Calu3 (cell line): Measurements from ENCODE around the gene CAPNS1. TPM values are rescaled to one million over a fixed set of nuclear protein-coding genes. Genes with fewer than 3 reads are reported as not detected.
"Not testable (repeated sequence)": the region's sequence is repeated elsewhere in the genome, so short reads cannot be mapped to it uniquely, and the experiment has no call there.

Source experiments
- BruUV-seq: library from RNA; stranded (reverse); fragments of 400-500 nt; replicated peaks from 2 replicates; lab custom pipeline; 2021; lab: Mats Ljungman, UMichigan
- CTCF ChIA-PET: fragments of 300-600 bp; sonication (Branson Sonifier 250); formaldehyde crosslinking; loops from one replicate; lab custom pipeline; 2022; ENCODE audit warnings: antibody characterized with exemption; lab: Charles Lee
- DNase-seq: peaks from one replicate; pipeline ENCODE4 v3.0.0; 2022
- H3K27ac Mint-ChIP-seq: one replicate; pipeline ENCODE4 v1.8.0; 2022; ENCODE audit warnings: mixed read lengths; ENCODE audit not compliant: unreplicated experiment
- H3K27me3 Mint-ChIP-seq: one replicate; pipeline ENCODE4 v1.8.0; 2022; ENCODE audit warnings: mixed read lengths; ENCODE audit not compliant: unreplicated experiment
- H3K36me3 Mint-ChIP-seq: one replicate; pipeline ENCODE4 v1.8.0; 2022; ENCODE audit warnings: mild to moderate bottlenecking, moderate library complexity, mixed read lengths; ENCODE audit not compliant: insufficient read depth, unreplicated experiment
- H3K4me1 Mint-ChIP-seq: one replicate; pipeline ENCODE4 v1.8.0; 2022; ENCODE audit warnings: mild to moderate bottlenecking, low read depth, mixed read lengths; ENCODE audit not compliant: unreplicated experiment
- H3K4me3 Mint-ChIP-seq: one replicate; pipeline ENCODE4 v1.8.0; 2022; ENCODE audit warnings: mild to moderate bottlenecking, low read depth, moderate library complexity, mixed read lengths; ENCODE audit not compliant: unreplicated experiment
- H3K9me3 Mint-ChIP-seq: one replicate; pipeline ENCODE4 v1.8.0; 2022; ENCODE audit warnings: low read depth, mixed read lengths; ENCODE audit not compliant: unreplicated experiment
- CTCF ChIP-seq: fragments of 200-600 bp; IDR thresholded peaks from one replicate; pipeline ENCODE4 v1.8.0; 2022; ENCODE audit warnings: antibody characterized with exemption; ENCODE audit not compliant: unreplicated experiment
- intact Hi-C: fragments of 100-400 bp; cut with micrococcal nuclease; formaldehyde crosslinking; loops from one replicate; pipeline ENCODE4 v1.10.0; 2022; ENCODE audit not compliant: unreplicated experiment
- total RNA-seq: library from RNA; stranded (reverse); gene quantifications from 2 replicates; pipeline ENCODE4 v1.2.3, GENCODE V29; 2022

Gene CAPNS1
- total RNA-seq, 1 experiment from 2014 or later: 894 TPM

DNA sequence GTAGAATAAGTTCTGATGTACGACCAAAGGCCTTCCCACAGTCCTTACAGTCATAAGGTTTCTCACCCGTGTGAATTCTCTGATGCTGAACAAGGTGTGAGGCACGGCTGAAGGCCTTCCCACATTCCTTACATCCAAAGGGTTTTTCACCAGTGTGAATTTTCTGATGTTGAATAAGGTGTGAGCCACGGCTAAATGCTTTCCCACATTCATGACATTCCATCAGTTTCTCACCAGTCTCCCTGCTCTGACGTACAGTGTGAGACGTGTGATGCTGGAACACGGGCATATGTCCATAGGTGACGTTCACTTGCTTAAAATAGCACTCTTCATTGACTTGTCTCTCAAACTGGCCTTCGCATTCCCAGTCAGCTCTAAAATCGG, 43.4 kb downstream of the CAPNS1 start:
- CTCF ChIA-PET: interaction anchor here (0.5 kb wide), 1 partner anchor 387 kb away, joined by 3 read pairs; no protein-coding TSS in a partner anchor
- intact Hi-C loops: no loop called here
- Mint-ChIP-seq H3K4me1 (no peaks in the 10 kb centered on the region), H3K27ac (no peak overlapping the region), H3K9me3 (peaks cover 3% of the 10 kb centered on the region), H3K27me3 (no peaks in the 10 kb centered on the region), H3K36me3 (no peaks in the 10 kb centered on the region), H3K4me3 (no peak overlapping the region)
- no peak for DNase-seq
- BruUV-seq: no TSS peak
- TF ChIP-seq CTCF: no peak

GRCh38 chr19:36186722-36187121, 46.9 kb downstream of the CAPNS1 start:
- intact Hi-C loops, CTCF ChIA-PET, H3K9me3 Mint-ChIP-seq, H3K4me3 Mint-ChIP-seq, H3K4me1 Mint-ChIP-seq, DNase-seq, H3K36me3 Mint-ChIP-seq, BruUV-seq, H3K27ac Mint-ChIP-seq, H3K27me3 Mint-ChIP-seq: not testable (repeated sequence)

DNA sequence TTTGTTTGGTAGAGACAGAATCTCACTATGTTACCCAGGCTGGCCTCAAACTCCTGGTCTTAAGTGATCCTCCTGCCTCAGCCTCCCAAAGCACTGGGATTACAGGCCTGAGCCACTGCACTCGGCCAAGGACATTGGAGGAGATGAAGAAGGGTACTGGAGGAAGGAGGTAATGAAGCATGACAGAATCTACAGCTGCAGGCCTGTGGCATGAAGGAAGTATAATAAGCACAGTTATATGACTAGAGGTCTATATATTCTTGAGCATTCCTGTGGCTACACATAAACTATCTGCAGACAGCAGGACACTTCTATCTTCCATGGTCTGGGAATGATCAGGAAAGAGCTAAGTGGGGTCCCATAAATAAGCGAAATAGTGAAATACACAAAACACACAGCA, 56.4 kb downstream of the CAPNS1 start:
- Mint-ChIP-seq H3K36me3 (peaks cover 10% of the 10 kb centered on the region), H3K4me3 (no peak overlapping the region), H3K27ac (no peak overlapping the region), H3K9me3 (no peaks in the 10 kb centered on the region), H3K4me1 (no peaks in the 10 kb centered on the region), H3K27me3 (no peaks in the 10 kb centered on the region)
- no peak for TF ChIP-seq CTCF
- DNase-seq: no peak
- intact Hi-C loops: no loop called here
- CTCF ChIA-PET: no interaction called here
- no TSS peak for BruUV-seq

DNA sequence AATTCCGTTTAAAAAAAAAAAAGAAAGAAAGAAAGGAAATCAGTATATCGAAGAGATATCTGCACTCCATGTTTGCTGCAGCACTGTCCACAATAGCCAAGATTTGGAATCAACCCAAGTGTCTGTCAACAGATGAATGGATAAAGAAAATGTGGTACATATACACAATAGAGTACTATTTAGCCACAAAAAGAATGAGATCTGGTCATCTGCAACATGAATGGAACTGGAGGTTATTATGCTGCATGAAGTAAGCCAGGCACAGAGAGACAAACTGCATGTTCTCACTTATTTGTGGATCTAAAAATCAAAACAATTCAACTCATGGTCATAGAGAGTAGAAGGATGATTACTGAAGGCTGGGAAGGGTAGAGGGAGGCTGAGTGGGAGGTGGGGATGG, 58.3 kb downstream of the CAPNS1 start:
- Mint-ChIP-seq H3K27me3 (no peaks in the 10 kb centered on the region), H3K36me3 (no peaks in the 10 kb centered on the region), H3K4me1 (no peaks in the 10 kb centered on the region), H3K9me3 (no peaks in the 10 kb centered on the region), H3K4me3 (no peak overlapping the region), H3K27ac (no peak overlapping the region)
- DNase-seq: no peak
- CTCF ChIA-PET: no interaction called here
- BruUV-seq: no TSS peak
- intact Hi-C loops: no loop called here
- no peak for TF ChIP-seq CTCF

Other genes with a start within 250 kb of the CAPNS1 start
- 14.9 and 15.6 TPM in 2 replicates for gene NFKBID, start 239.5 kb upstream of the CAPNS1 start, total RNA-seq
- gene HCST, start 237.5 kb upstream of the CAPNS1 start, total RNA-seq: not detected in 2 replicates
- not detected in 2 replicates for gene TYROBP, start 231.8 kb upstream of the CAPNS1 start, total RNA-seq
- gene LRFN3, start 203.7 kb upstream of the CAPNS1 start, total RNA-seq: 15.2 and 18.5 TPM in 2 replicates
- 16.9 and 17.1 TPM in 2 replicates for gene SDHAF1, start 144.9 kb upstream of the CAPNS1 start, total RNA-seq
- 19.7 and 23.5 TPM in 2 replicates for gene SYNE4, start 131.3 kb upstream of the CAPNS1 start, total RNA-seq
- gene ALKBH6, start 125.9 kb upstream of the CAPNS1 start, total RNA-seq: 52.6 and 56.7 TPM in 2 replicates
- gene CLIP3, start 107.2 kb upstream of the CAPNS1 start, total RNA-seq: 3.1 and 3.5 TPM in 2 replicates
- 3.2 and 3.3 TPM in 2 replicates for gene THAP8, start 85.8 kb upstream of the CAPNS1 start, total RNA-seq
- gene WDR62, start 85.2 kb upstream of the CAPNS1 start, total RNA-seq: 25.5 and 29.6 TPM in 2 replicates
- not detected in 2 replicates for gene OVOL3, start 28.9 kb upstream of the CAPNS1 start, total RNA-seq
- 91.6 and 92.2 TPM in 2 replicates for gene POLR2I, start 25.2 kb upstream of the CAPNS1 start, total RNA-seq
- gene TBCB, start 24.6 kb upstream of the CAPNS1 start, total RNA-seq: 204 and 210 TPM in 2 replicates
- not detected in 2 replicates for gene COX7A1, start 12.4 kb downstream of the CAPNS1 start, total RNA-seq
- gene ZNF565, start 74.6 kb downstream of the CAPNS1 start, total RNA-seq: 6.3 and 6.7 TPM in 2 replicates
- gene ZNF146, start 75.0 kb downstream of the CAPNS1 start, total RNA-seq: 112 and 123 TPM in 2 replicates
- 4.6 and 4.8 TPM in 2 replicates for gene ZFP14, start 239.1 kb downstream of the CAPNS1 start, total RNA-seq